ENCODE measurements around the gene ELP6.

GRCh38 chr3:47536221-47536891, 22.8 kb upstream of the ELP6 start:
- TF ChIP-seq CTCF (IDR thresholded peaks at IDR 0.05) = no peak
- TF ChIP-seq CREB1 (CRISPR knock-in tag; IDR thresholded peaks at IDR 0.05) = no peak
- no peak for TF ChIP-seq ETV6 (CRISPR knock-in tag; IDR thresholded peaks at IDR 0.05)
- no peak for TF ChIP-seq TP53 (CRISPR knock-in tag; IDR thresholded peaks at IDR 0.05)

Measured in WTC11 (cell line).